HepG2 (cell line): ENCODE data around the gene LRIG3. TPM values are rescaled to one million over a fixed set of nuclear protein-coding genes. Genes with fewer than 3 reads are reported as not detected.

Source experiments
- ATAC-seq: fragments of 200-7000 bp; cut with Tn5 transposase; 3 replicates; pipeline ENCODE4 v1.9.1; 2020; ENCODE audit warnings: mild to moderate bottlenecking, moderate library complexity
- BruUV-seq: library from RNA; stranded (reverse); fragments of 400-500 nt; replicated peaks from 2 replicates; lab custom pipeline; 2021; lab: Mats Ljungman, UMichigan
- CTCF ChIA-PET: fragments of 300-600 bp; formaldehyde crosslinking; extraction: SDS; loops from one replicate; lab custom pipeline; 2021; ENCODE audit warnings: low total read pairs, inconsistent platforms, low intra/inter-chr PET ratio; lab: Yijun Ruan, JAX
- POLR2A ChIA-PET: fragments of 350-600 bp; sonication (Branson Sonifier 250); formaldehyde crosslinking; loops from one replicate; lab custom pipeline; 2020; ENCODE audit warnings: antibody characterized with exemption, inconsistent platforms; lab: Yijun Ruan, JAX
- DNase-seq: peaks from one replicate; pipeline ENCODE4 v3.0.0-alpha.2; 2015; ENCODE audit warnings: low spot score
- FAIRE-seq: peaks from 3 replicates; lab custom pipeline; 2011; peaks lifted over from hg19 to GRCh38; lab: Jason Lieb, UNC
- H2AFZ ChIP-seq: one replicate; pipeline ENCODE4 v1.6.1; 2011; ENCODE audit warnings: low read length, inconsistent platforms
- H3K27ac ChIP-seq: fragments of 300-600 bp; 3 replicates; pipeline ENCODE4 v1.8.0; 2011; ENCODE audit warnings: mixed run types, mild to moderate bottlenecking, mixed read lengths, low read length, inconsistent platforms; ENCODE audit not compliant: insufficient read depth; ENCODE audit errors: extremely low read length
- H3K27me3 ChIP-seq, 2 experiments: fragments of 200-600 bp in 1 of 2; 2 replicates in 1 of 2; 3 replicates in 1 of 2; pipeline versions ENCODE4 v1.6.0 to v1.8.0; 2011; ENCODE audit warnings: low read length in 2 of 2, mild to moderate bottlenecking in 2 of 2, moderate library complexity in 2 of 2, inconsistent platforms in 1 of 2; ENCODE audit not compliant: insufficient read depth in 2 of 2, control insufficient read depth in 1 of 2
- H3K36me3 ChIP-seq, 2 experiments: fragments of 200-600 bp in 1 of 2; replicated peaks in 1 of 2; 2 replicates in 1 of 2; 3 replicates in 1 of 2; pipeline versions ENCODE4 v1.5.1 to v1.8.0; 2011; ENCODE audit warnings: low read length in 2 of 2, inconsistent platforms in 1 of 2; ENCODE audit not compliant: insufficient read depth in 2 of 2, control insufficient read depth in 1 of 2
- H3K4me1 ChIP-seq: 2 replicates; pipeline ENCODE4 v1.5.1; 2012; ENCODE audit warnings: low read length, inconsistent platforms; ENCODE audit not compliant: insufficient read depth
- H3K4me2 ChIP-seq: 2 replicates; pipeline ENCODE4 v1.6.0; 2011; ENCODE audit warnings: low read depth, low read length, inconsistent platforms
- H3K4me3 ChIP-seq, 3 experiments: fragments of 200-600 bp in 1 of 3; sonication (generic), shearing (Covaris generic) in 1 of 3; replicated peaks in 1 of 3; 2 replicates each; pipeline ENCODE4 v1.5.1; 2011 to 2016; ENCODE audit warnings: low read length in 3 of 3, inconsistent platforms in 2 of 3, low read depth in 2 of 3, mild to moderate bottlenecking in 2 of 3, control low read depth in 1 of 3, mixed read lengths in 1 of 3; ENCODE audit not compliant: insufficient read depth in 1 of 3
- H3K79me2 ChIP-seq: one replicate; pipeline ENCODE4 v1.6.1; 2011; ENCODE audit warnings: low read length, inconsistent platforms; ENCODE audit not compliant: insufficient read depth
- H3K9ac ChIP-seq: 2 replicates; pipeline ENCODE4 v1.6.0; 2011; ENCODE audit warnings: mild to moderate bottlenecking, low read depth, low read length, inconsistent platforms; ENCODE audit not compliant: insufficient read depth
- H3K9me3 ChIP-seq: 2 replicates; pipeline ENCODE4 v1.5.1; 2012; ENCODE audit warnings: mild to moderate bottlenecking, low read length
- H4K20me1 ChIP-seq: 2 replicates; pipeline ENCODE4 v1.6.0; 2011; ENCODE audit warnings: inconsistent platforms, mild to moderate bottlenecking, low read length, moderate library complexity; ENCODE audit not compliant: insufficient read depth
- BORCS8-MEF2B ChIP-seq: sonication (generic); formaldehyde crosslinking; IDR thresholded peaks from 2 replicates; pipeline ENCODE4 v1.8.0; 2022; ENCODE audit warnings: mild to moderate bottlenecking, missing genetic modification reagents
- EHMT2 ChIP-seq: fragments of 200-600 bp; sonication (generic); IDR thresholded peaks from 2 replicates; pipeline ENCODE4 v1.7.0; 2017; ENCODE audit warnings: antibody characterized with exemption, low read depth, low read length, borderline replicate concordance
- HOMEZ ChIP-seq: IDR thresholded peaks from 2 replicates; pipeline ENCODE4 v1.6.1; 2016; ENCODE audit warnings: low read depth
- RAD51 ChIP-seq: fragments of 450-650 bp; IDR thresholded peaks from 2 replicates; pipeline ENCODE4 v1.6.1; 2016; ENCODE audit warnings: borderline replicate concordance
- ZBTB21 ChIP-seq: sonication (generic); formaldehyde crosslinking; IDR thresholded peaks from 2 replicates; pipeline ENCODE4 v1.4.0; 2020; ENCODE audit warnings: missing genetic modification reagents
- ZNF280B ChIP-seq: sonication (generic); formaldehyde crosslinking; IDR thresholded peaks from 2 replicates; pipeline ENCODE4 v1.5.0; 2020; ENCODE audit warnings: missing genetic modification reagents, mild to moderate bottlenecking, borderline replicate concordance
- ZNF891 ChIP-seq: sonication (generic); formaldehyde crosslinking; IDR thresholded peaks from 2 replicates; pipeline ENCODE4 v1.5.0; 2020; ENCODE audit warnings: mild to moderate bottlenecking, missing genetic modification reagents
- WGBS: methylation state at CpG from one replicate; pipeline ENCODE4 v1.1.6; 2017; ENCODE audit warnings: low lambda C conversion rate; 5-methylcytosine and 5-hydroxymethylcytosine counted together
- in situ Hi-C: cut with HindIII; loops from 2 replicates; pipeline ENCODE4 v1.10.0; 2017; ENCODE audit warnings: low pct_unique_long_range_greater_than_20kb; ENCODE audit not compliant: extremely low pct_ligation_motif_present
- intact Hi-C: fragments of 100-400 bp; cut with micrococcal nuclease; formaldehyde crosslinking; loops from one replicate; pipeline ENCODE4 v1.10.0; 2022; ENCODE audit not compliant: unreplicated experiment
- polyA plus RNA-seq, 8 experiments: library from polyadenylated mRNA; depleted of rRNA in 3 of 8; stranded (reverse) in 7 of 8; unstranded in 1 of 8; fragments of >200 nt; fragmentation: Illumina TruSeq in 4 of 8; extraction: Trizol in 4 of 8; gene quantifications; 2 replicates each; pipeline versions ENCODE4 v1.2.1 to v1.2.3, GENCODE V29; 2011 to 2016; ENCODE audit warnings: low read depth in 4 of 8, missing spikeins in 1 of 8, mixed read lengths in 1 of 8; ENCODE audit not compliant: insufficient read depth in 1 of 8
- total RNA-seq, 5 experiments: library from RNA; depleted of rRNA; stranded (reverse); fragments of >200 nt; fragmentation: Illumina TruSeq; extraction: Trizol; gene quantifications; 2 replicates each; pipeline ENCODE4 v1.2.3, GENCODE V29; 2016; ENCODE audit warnings: low read depth in 1 of 5

The LRIG3 gene
- total and polyA plus RNA-seq, 2 of the 13 experiments (the other 11 are each of a cell fraction or from before 2014, with no cell fraction given) = 7.7 to 17.4 TPM

GRCh38 chr12:58873496-58873895, 46.8 kb downstream of the LRIG3 start:
- DNase-seq = no peak
- H3K27me3 ChIP-seq = no peaks in the 10 kb centered on the region; a peak in 1 of 5 replicates
- intact Hi-C loops (no loop called here), in situ Hi-C loops (no loop called here)
- ATAC-seq = no peak
- no peak overlapping the region for H3K4me3 ChIP-seq
- no peak for TF ChIP-seq ZNF280B (CRISPR knock-in tag)
- no peak for TF ChIP-seq RAD51
- no peak for TF ChIP-seq HOMEZ
- no peak for TF ChIP-seq ZNF891 (CRISPR knock-in tag)
- TF ChIP-seq ZBTB21 = no peak
- no peak for TF ChIP-seq EHMT2
- TF ChIP-seq BORCS8-MEF2B (CRISPR knock-in tag) = no peak
- no peak overlapping the region for H3K4me2 ChIP-seq
- no peak for FAIRE-seq
- no peak overlapping the region for H2AFZ ChIP-seq
- ChIA-PET CTCF (no interaction called here), POLR2A (no interaction called here)
- no peaks in the 10 kb centered on the region; the same call in 1 of the 2 replicates for H4K20me1 ChIP-seq
- no peak overlapping the region for H3K27ac ChIP-seq
- no peak overlapping the region for H3K9ac ChIP-seq
- H3K4me1 ChIP-seq = no peaks in the 10 kb centered on the region
- 98% methylated on average over 5 of the region's 5 CpGs for WGBS
- no peaks in the 10 kb centered on the region for H3K9me3 ChIP-seq
- BruUV-seq = no TSS peak
- H3K79me2 ChIP-seq = no peaks in the 10 kb centered on the region
- peaks cover 12 to 34% of the 10 kb centered on the region in 2 experiments for H3K36me3 ChIP-seq
